Activated T-cell treated with anti-CD3 and anti-CD28 coated beads for 24 hours (primary cell): ENCODE measurements around the gene PPP3CA.
A peak's percentile ranks its signal among the peaks of the same experiment; 100 is the strongest.

Experiments used
- DNase-seq: peaks from one replicate; pipeline ENCODE4 v3.0.0-alpha.2; 2020; ENCODE audit warnings: low read depth

PPP3CA gene

DNA sequence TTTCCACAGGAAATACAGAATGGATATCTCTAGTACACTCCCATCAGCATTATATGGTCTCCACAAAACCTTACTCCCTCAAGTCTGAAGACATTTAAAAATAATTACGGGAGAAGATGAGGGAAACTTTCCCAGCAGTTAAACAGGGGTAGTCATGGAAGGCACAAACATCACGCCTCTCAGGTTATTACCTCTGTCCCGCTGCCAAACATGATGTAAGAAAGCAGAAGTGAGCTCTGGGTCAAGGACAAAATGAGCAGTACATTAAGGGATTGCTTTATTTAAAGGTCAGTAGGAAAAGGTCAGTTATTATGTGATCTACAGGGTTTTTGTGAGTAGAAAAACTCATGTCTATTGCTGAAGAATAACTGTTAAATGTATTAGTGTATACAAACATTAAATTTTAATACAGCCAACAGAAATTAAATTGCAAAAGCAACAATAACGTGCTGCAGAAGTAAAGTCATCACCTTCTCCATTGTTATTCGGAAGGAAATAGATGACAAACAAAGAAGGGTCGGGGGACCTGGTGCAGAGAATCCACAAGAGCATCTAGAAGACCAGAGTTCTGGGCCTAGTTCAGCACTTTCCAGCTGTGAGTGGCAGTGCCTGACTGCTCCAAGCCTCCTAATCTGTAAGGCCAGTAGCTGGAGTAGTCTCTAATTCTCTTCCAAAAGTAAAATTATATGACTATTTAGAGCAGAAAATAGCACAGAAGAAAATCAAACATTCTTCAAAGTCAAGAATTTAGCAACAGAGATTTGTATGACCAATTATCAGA, 171.2 kb downstream of the PPP3CA start:
- no peak for DNase-seq

DNA sequence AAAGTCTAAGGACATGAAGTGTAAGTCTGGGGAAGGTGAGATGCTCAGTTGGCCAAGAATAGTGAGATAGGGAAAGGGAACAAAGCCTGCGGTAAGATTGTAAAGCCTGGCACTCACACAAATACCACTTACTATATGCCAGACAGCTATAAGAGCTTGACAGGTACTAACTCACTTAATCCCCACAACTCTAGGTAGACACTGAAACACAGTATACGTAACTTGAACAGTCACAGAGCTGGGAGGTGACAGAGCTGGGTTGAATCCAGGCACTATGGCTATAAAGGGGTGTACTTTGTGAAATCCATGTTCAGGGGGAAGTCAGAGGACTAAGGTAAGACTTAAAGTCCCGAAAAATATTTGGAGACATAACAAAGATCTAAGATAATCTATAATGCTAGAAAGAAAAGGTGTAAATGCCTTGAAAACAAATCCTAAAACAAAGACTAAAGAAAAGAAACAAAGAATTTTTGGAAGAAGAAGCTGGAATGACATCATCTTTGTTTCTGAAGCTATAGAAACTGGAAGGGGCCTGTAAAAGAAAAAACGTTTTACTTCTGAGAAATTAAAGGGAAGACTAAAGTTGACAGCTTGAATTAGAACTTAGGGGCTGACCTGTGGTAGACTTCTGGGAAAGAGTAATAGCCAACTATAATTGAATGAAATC, 172.5 kb downstream of the PPP3CA start:
- DNase-seq = no peak

DNA sequence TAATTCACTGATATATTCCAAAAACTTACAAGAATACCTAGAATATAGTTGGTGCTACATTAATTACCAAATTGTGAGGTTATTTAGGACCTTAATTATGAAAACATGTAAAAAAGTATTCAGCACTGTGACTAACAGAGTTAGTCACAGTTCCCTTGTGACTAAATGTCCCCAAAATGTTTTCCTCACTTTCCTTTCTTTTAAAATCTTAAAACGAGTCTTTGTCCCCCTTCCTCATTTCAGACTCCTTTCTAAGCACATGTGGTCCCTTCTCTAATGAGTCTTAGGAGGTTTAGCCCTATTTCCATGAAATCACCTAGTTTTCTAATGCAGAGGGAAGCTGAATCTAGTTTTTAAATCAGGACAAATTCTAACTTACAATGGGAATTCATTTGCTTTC, 175.0 kb downstream of the PPP3CA start:
- no peak for DNase-seq

DNA sequence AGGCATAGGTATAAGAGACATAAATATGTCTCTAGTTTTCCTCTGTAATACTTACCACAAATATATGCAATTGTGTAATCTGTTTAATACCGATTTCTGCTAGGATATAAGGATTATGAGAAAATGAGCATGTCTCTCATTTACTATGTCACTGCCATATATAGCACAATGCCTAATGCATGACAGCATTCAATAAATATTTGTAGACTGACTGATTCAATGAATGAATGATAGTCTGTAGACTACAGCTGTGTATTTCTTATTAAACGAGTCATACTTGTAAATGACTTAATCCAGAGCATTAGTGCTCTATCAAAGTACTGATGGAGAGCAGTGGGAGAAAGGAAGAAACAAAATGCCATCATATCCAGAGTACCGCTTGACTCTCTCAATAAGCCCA, 175.6 kb downstream of the PPP3CA start:
- DNase-seq = no peak

DNA sequence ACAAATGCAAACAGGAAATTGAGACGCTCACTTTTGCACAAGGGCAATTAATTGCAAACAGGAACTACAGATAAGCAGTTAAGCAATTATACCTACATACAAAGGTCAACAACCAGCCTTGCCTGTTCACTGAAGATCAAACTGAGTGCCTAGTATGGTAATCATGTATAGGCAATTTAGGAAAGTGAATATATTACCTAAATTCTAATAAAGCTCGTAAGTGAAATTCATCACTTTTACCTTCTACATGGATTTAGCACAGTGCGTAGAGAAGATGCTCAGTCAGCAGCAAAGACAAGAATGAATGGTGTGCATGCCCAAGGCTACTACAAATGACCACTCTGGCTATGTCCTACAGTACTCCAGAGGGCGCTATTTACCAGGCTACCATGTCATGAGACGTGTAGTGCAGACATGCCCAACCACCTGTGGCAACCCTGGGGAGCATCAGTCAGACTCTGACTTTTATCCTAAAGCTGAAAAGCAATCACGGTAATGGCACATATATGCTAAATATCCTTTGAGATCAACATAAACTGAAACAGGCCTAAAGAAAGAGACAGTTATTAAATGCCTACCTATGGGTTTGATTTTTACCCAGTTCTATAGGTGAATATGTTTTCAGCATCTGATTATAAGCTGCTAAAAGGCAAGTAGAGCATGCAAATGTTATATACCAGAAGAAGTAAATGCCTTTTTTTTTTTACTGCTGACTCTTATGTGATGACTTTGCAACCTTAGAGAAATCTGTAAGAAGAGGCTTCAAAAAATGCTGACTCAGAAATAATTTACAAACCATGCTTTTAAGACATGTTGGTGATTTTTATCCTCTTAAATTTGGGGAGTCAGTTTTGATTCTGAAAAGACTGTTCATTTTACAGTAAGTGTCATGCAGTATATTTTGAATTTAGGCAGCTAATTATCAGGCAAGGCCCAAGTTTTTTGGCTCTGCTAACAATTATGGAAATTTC, 178.0 kb downstream of the PPP3CA start:
- peak; percentile 35 for DNase-seq

DNA sequence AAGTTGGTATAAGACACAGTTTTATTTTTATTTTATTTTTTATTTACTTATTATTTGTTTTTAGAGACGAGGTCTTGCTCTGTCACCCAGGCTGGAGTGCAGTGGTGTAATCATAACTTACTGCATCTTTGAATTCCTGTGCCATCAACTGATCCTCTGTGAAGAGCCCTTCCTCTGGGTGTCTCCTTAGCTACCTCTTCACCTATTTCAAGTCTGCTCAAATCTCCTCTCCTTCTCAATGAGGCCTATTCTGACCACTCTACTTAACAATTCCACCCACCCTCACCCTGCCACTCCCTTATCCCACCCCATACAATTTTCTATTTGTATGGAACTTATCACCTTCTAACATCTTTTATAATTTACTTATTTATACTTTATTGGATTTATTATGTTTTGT, 183.4 kb downstream of the PPP3CA start:
- DNase-seq = no peak

DNA sequence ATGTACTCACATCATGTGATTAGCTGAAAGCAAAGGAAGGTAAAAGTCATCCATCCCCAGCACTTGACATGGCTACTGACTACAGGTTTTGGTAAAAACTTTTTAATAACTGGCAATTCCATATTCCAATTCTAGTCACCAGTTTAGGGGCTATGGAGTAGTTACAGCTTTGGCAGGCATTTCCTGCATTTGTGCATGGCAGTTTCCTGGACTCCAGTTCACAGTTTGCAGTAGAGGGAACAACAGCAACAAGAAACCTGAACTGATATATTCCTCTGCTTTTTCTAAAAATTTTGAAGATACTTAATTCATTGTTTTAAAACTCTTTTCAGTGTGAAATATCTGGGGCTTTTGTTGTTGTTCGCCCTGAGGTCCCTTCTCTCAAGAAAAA, 184.3 kb downstream of the PPP3CA start:
- no peak for DNase-seq

DNA sequence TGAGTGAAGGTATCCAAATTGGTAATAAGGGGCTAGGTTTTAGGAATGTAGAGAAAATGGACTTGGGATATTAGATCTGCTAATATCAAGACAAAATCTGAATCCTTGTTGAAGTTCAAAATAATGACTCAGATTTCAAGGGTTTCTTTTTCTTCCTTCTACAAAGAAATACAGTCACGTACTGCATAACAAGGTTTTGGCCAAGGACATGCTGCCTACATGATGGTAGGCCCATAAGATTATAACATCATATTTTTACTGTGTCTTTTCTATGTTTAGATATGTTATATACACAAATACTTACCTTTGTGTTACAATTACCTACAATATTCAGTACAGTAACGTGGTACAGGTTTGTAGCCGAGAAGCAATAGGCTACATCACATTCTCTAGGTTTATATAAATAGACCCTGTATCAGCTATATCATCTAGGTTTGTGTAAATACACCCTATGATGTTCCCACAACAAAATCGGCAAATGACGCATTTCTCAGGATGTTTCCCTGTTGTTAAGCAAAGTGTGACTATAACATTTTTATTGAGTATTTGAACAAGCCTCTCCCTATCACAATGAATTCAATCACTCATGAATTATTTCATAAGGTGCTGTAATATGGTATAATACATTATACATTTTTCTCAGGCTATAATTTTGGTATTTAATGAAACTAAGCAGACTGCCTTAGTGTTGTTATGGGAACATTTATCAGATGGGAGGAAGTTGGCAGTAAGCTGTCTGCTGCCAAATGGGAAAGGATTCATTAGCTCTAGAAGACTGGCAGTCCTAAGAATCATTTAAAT, 186.3 kb downstream of the PPP3CA start:
- DNase-seq = no peak

DNA sequence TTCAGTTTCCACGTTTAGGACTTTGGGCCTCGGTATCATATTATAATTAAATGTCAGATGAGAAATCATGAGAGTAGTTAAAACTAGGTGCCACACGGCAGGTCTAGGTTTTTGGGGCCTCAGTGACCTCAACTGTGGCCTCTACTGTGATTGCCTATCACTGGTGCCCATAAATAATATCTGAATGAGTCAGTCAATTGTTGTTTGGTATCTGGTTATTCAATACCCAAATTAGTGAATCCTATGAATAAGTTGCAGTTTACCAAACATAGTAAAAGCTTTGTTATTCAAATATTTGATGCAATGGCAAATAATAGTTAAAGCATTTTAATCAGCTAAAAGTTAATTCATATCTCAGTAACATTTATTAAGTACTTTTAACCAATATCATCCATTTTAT, 188.8 kb downstream of the PPP3CA start:
- no peak for DNase-seq

DNA sequence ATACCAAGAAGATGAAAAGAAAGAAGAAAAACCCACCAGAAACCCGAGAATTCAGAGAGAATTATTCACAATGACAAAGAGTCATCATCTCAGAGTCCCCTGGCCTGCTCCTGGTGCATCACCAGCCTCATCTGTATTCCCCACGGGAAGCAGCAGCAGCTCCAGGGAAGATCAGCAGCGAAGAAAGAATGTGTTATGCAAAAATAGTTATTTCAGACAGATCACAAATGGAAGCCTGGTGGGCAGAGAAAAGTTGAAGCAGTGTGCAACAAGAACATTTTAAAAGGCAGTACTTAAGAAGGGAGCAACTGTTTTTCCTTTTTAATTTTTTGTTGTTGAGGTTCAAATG, 189.2 kb downstream of the PPP3CA start:
- no peak for DNase-seq

DNA sequence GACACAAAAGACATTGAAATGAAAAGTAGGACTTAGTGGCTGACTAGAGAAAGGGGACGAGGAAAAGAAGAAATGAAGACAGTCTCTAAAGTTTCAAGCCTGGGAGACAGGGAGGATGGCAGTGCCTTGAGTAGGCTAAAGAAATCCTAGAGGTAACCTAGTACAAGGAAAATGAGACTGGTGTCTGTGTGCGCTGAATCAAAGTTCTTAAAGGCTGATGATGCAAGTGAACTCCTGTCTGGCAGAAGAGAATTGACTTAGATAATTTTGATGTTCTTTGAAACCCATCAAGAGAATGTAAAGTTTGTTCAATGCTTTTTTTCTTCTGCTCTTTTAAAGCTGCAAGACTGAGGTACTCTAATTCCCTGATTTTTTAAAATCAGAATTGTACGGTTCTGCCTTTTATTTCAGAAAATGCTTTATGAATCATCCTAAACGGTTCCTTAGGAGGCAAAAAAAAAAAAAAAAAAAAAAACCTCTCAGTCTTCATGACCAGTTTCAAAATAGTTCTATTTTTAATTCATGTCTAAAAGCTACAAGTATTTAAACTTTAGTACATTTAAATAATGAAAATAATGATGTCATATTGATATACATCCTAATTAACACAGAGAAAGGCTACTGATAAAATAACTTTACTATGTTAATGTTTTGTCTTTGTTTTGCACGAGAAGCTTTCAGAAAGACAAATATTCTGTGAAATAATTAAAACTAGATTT, 189.8 kb downstream of the PPP3CA start:
- DNase-seq = no peak

DNA sequence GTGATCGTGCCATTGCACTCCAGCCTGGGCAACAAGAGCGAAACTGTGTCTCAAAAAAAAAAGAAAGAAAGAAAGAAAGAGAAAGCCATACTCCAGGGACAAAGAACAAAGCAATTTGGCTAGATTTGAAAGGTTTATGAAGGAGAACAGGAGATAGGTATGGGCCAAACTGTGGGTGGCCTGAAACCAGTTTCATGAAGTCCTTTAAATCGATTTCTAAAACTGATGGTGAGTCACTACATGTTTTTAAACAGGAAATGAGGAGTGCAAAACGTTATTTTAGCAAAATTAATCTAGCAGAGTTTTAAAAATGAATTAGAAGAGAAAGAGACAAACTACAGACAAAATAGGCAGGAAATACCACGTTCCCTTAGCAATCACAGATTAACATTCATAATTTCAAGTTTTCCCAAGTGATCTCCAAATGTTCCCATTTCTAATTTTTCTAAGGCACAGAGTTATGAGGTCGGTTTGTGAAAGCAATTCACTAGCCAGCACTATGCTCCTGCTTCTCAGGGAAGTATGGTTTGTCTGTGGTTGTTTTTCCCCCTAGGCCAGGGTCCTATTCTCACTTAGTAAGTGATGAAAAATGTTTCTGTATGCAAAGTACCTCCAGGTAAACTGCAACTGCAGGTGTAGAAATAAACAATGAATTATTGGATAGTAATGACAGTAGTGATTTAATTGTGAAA, 190.6 kb downstream of the PPP3CA start:
- DNase-seq = no peak

DNA sequence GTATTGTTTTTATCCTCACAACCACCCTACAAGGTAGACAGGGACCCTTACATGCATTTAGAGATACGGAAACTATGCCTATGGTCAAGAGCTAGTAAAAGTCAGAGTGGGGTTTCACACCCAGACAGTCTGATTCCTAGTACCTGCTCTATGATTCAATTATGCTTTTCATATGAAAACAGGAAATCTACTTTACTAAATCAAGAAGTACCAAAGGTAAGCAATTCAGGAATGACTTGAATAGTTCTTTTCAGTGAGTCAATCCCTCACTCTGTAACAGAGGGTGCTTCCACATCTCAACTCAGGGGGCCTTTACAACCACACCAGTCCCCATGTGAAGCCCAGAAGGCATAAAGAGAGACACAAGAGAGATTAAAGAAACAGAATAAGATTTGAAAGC, 191.4 kb downstream of the PPP3CA start:
- no peak for DNase-seq

DNA sequence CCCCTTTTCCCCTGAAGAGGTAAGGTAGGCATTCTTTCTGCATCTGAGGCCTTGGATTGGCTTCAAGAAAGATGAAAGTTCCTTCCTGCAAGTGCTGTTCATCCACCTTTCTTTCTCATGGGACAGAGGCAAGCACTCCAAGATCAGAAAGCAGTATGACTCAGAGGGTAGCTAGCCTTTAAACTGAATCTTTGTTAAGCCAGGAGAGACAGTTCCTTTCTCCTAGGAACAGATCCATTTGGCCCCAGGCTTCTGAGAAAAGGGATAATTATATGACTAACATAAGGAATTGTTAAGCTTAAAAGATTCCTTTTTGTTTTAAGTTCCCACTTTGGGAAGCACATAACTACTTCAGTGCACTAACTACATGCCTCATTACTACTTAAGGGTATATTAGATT, 192.0 kb downstream of the PPP3CA start:
- no peak for DNase-seq

DNA sequence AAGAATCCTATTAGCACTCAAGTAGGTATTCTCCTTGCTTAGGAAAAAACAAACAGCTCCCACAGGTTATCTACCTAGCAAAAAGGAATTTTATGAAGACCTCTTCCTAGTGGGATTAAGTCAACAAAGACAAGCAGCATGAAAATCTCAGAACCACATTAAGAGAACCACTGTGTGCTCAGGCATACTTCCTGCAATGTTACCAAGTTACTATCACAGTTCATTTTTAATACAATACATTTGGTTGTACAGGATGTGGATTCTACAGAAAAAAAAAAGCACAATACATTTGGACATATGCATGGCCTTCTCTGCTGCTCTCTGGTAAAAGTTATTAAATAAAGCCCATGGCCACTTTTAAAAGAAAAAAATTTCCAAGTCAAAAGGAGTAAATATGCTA, 193.7 kb downstream of the PPP3CA start:
- no peak for DNase-seq

DNA sequence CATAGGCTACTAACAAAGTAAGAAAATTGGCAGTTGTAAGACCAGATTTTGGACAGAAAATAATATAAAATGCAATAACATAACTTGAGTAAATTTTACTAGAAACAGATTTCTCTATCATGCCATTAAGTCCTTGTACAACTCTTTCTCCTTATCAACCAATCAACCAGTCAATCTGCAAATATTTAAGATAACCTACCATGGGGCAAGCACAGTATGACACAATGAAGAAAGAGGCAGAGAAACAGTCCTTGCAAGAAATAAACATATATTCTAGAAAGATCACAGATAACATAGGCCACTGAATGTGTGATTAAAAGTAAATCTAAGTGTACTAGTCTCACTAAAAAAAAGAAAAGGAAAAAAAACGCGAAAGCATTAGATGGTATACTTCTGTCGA, 194.8 kb downstream of the PPP3CA start:
- DNase-seq = no peak

DNA sequence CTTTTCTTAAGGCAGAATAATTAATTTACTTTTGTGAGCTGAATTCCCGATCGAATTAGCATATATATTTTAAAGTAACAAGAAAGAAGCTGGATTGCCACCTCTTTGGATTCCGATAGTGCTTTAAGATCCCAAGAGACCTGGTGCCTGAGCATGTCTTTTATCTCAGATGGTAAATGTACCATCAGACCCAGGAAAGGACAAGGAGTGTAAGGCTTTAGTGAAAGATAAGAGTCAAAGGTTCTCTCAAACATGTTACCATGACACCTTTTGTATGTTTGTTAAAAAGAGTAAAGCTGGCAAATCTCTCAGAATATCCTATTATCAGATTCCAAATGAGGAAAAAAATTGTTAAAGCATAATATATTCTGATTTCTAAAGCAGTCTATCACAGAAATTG, 198.8 kb downstream of the PPP3CA start:
- no peak for DNase-seq

DNA sequence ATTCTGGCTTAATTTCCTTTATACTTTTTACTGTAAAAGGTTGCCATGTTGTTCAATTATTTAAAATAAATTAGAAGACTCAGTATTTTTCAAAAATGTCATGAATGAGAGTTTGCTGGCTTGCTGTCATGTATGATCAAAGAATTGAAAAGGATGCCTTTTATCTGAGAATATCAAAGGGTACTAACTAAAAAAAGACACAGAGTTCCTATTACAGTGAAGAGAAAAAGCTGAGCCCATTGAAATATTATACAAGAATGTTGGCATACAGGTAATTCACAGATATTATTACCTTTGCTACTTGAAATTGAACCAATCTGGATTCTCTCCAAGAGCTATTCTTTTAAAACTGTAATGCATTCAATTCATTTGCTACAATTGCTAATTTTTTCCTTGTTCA, 200.0 kb downstream of the PPP3CA start:
- no peak for DNase-seq

DNA sequence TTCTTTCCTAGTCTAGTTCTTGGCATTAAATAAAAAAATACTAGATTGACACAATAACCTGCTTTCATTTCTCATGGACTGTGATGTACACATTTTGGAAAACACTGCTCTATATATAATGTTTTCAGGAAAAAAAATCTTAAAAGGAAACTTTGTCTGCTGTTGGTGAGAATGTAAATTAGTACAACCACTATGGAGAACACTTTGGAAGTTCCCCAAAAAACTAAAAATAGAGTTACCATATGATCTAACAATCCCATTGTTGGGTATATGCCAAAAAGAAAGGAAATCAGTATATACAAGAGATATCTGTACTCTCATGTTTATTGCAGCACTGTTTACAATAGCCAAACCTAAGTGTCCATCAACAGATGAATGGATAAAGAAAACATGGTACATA, 202.3 kb downstream of the PPP3CA start:
- DNase-seq = no peak

DNA sequence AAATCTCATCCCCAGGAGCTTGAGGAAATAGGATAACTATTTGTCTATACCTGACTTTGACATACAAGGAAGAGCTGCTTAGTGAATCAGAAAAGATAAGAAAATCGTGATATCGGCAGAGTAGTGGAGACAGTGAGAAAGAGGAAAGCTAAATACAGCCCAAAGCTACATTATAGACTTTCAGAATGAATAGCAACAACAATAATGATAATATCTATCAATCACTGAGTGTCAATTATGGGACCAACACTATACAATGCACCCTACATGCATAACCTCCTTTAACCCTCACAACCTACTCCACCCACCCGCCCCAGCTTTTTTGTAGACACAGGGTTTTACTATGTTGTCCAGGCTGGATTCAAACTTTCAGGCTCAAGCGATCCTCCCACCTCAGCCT, 205.1 kb downstream of the PPP3CA start:
- DNase-seq = no peak

DNA sequence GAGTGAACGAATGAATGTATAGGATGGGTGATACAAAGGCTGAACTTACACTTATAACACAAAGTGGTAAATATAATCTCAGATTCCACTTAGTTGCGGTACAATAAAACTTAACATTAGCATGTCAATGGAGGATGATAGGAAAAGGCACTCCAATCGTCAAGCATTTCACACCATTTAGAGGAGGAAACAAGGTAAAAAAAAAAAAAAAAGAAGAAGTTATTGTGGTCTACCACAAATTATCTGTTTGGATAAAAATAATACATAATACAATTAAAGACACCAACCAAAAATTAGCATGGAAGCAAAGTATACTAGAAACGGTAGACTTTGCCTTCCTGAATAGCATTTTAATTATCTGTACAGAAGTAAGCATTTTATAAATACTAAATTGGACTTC, 205.5 kb downstream of the PPP3CA start:
- no peak for DNase-seq
